HK-2 (cell line): Measurements from ENCODE around the gene MS4A1.
"Not testable (repeated sequence)": the region's sequence is repeated elsewhere in the genome, so short reads cannot be mapped to it uniquely, and the experiment has no call there.

Experiments used
- DNase-seq: peaks from one replicate; pipeline ENCODE4 v3.0.0-alpha.2; 2018; ENCODE audit not compliant: unreplicated experiment

The MS4A1 gene

GRCh38 chr11:60502221-60502775 is 46.7 kb downstream of the MS4A1 start:
- DNase-seq, result no peak

GRCh38 chr11:60504219-60504905 is 48.7 kb downstream of the MS4A1 start:
- DNase-seq, result no peak

GRCh38 chr11:60509609-60510008 is 54.0 kb downstream of the MS4A1 start:
- not testable (repeated sequence) for DNase-seq

DNA sequence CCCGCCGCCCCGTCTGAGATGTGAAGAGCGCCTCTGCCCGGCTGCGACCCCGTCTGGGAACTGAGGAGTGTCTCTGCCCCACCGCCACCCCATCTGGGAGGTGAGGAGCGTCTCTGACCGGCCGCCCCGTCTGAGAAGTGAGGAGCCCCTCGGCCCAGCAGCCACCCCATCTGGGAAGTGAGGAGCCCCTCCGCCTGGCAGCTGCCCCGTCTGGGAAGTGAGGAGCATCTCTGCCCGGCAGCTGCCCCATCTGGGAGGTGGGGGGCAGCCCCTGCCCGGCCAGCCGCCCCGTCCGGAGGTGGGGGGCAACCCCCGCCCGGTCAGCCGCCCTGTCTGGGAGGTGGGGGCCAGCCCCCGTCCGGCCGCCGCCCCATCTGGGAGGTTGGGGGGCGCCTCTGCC is 54.6 kb downstream of the MS4A1 start:
- not testable (repeated sequence) for DNase-seq

DNA sequence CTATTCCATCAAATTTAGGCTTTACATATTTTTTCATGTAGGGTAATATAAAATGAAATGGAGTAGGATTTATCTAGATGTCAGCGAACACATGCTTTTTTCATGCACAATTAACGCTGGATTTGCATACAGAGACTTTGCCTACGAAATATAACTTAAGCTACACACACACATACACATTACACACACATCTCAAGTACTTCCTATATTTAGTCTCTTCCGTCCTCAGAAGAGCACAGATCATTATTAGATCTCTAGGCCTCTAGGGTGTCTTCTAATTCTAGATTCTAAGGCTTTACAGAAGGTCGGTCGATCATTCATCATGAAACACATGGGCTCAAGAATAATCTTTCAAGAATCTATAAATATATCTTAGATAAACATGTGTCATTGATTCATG is 55.7 kb downstream of the MS4A1 start:
- no peak for DNase-seq

GRCh38 chr11:60512651-60513225 is 57.1 kb downstream of the MS4A1 start:
- no peak for DNase-seq

GRCh38 chr11:60513496-60514460 is 58.1 kb downstream of the MS4A1 start:
- no peak for DNase-seq

- DNase-seq, result no peak
Measured at GRCh38 chr11:60515144-60515855, 59.7 kb downstream of the MS4A1 start, which contains the start of gene MS4A13. Gene MS4A13 (plus strand): TSS chr11:60515392. CDS start chr11:60518084, 2,692 bp downstream.
